Upper lobe of left lung (tissue), 4 donors: ENCODE data around the gene SPTLC3.

Source experiments
- EP300 ChIP-seq, 4 donors: sonication (generic); formaldehyde crosslinking; IDR thresholded peaks; one replicate each; pipeline ENCODE4 v1.5.1; 2017; ENCODE audit warnings: antibody characterized with exemption in 4 of 4, control low read depth in 2 of 4
- POLR2A ChIP-seq, 4 donors: fragments of 450-650 bp; IDR thresholded peaks; one replicate each; pipeline ENCODE4 v1.5.1; 2016 to 2017; ENCODE audit warnings: antibody characterized with exemption in 4 of 4, mild to moderate bottlenecking in 2 of 4

- TF ChIP-seq POLR2A (IDR thresholded peaks at IDR 0.05), result no peak
- TF ChIP-seq EP300 (IDR thresholded peaks at IDR 0.05), result no peak
Measured at GRCh38 chr20:13101706-13102105, 92.9 kb downstream of the SPTLC3 start.
